H1 (cell line): ENCODE data around the gene BNIP1.

Experiments used
- BCL11A ChIP-seq, 2 experiments: IDR thresholded peaks; one replicate each; pipeline ENCODE4 v1.6.1; 2011; ENCODE audit warnings: low read depth in 2 of 2, low read length in 2 of 2, mild to moderate bottlenecking in 2 of 2
- EP300 ChIP-seq, 2 experiments: IDR thresholded peaks; 1 replicate in 1 of 2; 2 replicates in 1 of 2; pipeline ENCODE4 v1.6.1; 2011 to 2012; ENCODE audit warnings: low read depth in 2 of 2, low read length in 2 of 2, mild to moderate bottlenecking in 2 of 2, borderline replicate concordance in 1 of 2, inconsistent platforms in 1 of 2, moderate library complexity in 1 of 2
- RFX5 ChIP-seq: IDR thresholded peaks from 2 replicates; pipeline ENCODE4 v1.6.1; 2011; ENCODE audit warnings: low read depth, low read length, improper control_type of control experiment, borderline replicate concordance
- TAF1 ChIP-seq: IDR thresholded peaks from 2 replicates; pipeline ENCODE4 v1.6.1; 2011; ENCODE audit warnings: mild to moderate bottlenecking, low read depth, low read length
- TF ChIP-seq, protein P1 (sequence below), 3 experiments: IDR thresholded peaks; 1 replicate in 2 of 3; 2 replicates in 1 of 3; pipeline versions ENCODE4 v1.5.1 to v1.6.1; 2011; ENCODE audit warnings: low read length in 3 of 3, mild to moderate bottlenecking in 3 of 3, inconsistent platforms in 2 of 3, low read depth in 1 of 3, moderate library complexity in 1 of 3; ENCODE audit not compliant: insufficient read depth in 1 of 3; ENCODE audit errors: control extremely low read depth in 1 of 3

DNA sequence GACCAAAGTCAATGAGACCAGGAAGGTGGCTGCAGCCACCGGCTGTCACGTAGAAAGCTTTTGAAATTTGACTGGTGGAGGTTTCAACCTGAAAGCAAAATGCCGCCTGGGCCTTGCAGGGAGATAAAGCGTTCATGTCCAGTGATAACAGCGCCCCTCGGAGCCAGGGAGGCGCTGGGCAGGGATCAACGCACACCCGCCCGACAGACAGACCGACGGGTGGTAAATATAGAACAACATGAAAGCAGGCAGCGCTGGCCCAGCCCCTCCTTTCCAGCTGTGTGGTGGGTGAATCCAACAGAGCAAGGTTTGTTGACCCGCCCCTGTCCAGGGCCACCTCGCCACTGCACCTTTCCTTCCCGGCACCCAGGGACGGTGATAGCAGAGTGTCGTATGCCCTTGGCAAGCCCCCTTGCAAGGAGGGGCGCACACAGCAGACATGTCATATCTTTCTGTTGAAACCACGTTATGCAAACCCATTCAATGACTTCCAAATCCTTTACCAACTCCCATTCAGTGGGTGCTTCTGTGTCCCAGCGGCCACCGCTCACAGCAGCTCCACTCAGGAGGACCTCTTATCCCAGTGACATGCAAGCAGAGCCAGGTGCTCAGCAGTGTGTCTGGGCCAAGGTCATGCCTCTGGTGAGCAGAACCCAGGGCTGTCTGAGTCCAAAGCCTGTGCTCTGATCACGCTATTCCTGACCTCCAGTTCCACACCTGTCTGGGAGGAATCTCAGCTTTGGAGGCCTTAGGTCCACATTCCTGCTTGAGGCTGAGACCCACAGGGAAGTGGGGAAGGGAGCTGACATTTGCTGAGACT, 52.0 kb downstream of the BNIP1 start:
- no peak for TF ChIP-seq TAF1
- no peak for TF ChIP-seq RFX5
- no peak for TF ChIP-seq EP300 (IDR thresholded peaks at IDR 0.05; ENCODE audit: borderline replicate concordance in 1 of 2, low read depth in 2 of 2, low read length in 2 of 2)
- TF ChIP-seq, protein P1, sequence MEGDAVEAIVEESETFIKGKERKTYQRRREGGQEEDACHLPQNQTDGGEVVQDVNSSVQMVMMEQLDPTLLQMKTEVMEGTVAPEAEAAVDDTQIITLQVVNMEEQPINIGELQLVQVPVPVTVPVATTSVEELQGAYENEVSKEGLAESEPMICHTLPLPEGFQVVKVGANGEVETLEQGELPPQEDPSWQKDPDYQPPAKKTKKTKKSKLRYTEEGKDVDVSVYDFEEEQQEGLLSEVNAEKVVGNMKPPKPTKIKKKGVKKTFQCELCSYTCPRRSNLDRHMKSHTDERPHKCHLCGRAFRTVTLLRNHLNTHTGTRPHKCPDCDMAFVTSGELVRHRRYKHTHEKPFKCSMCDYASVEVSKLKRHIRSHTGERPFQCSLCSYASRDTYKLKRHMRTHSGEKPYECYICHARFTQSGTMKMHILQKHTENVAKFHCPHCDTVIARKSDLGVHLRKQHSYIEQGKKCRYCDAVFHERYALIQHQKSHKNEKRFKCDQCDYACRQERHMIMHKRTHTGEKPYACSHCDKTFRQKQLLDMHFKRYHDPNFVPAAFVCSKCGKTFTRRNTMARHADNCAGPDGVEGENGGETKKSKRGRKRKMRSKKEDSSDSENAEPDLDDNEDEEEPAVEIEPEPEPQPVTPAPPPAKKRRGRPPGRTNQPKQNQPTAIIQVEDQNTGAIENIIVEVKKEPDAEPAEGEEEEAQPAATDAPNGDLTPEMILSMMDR (IDR thresholded peaks at IDR 0.05; ENCODE audit: control extremely low read depth in 1 of 3, insufficient read depth in 1 of 3, low read depth in 1 of 3, low read length in 3 of 3), result no peak
- TF ChIP-seq BCL11A (IDR thresholded peaks at IDR 0.05; ENCODE audit: low read depth in 2 of 2, low read length in 2 of 2), result no peak
